ENCODE measurements around the gene TRAPPC12. TPM values are rescaled to one million over a fixed set of nuclear protein-coding genes. Genes with fewer than 3 reads are reported as not detected.

TRAPPC12 gene
- total RNA-seq, 1 donor from 2014 or later = 71.0 TPM

- no peak overlapping the region for H3K4me3 Mint-ChIP-seq (ENCODE audit: unreplicated experiment)
- peak overlapping the region; percentile 59 for H3K27ac Mint-ChIP-seq (ENCODE audit: unreplicated experiment)
- peaks cover 5% of the 10 kb centered on the region for H3K36me3 Mint-ChIP-seq (ENCODE audit: low read depth)
Measured at GRCh38 chr2:3461801-3462492, 82.5 kb downstream of the TRAPPC12 start.

GRCh38 chr2:3462493-3463104, 83.1 kb downstream of the TRAPPC12 start:
- Mint-ChIP-seq H3K36me3 (ENCODE audit: low read depth) (peaks cover 5% of the 10 kb centered on the region), H3K4me1 (ENCODE audit: low read depth) (peaks cover 24% of the 10 kb centered on the region), H3K27me3 (ENCODE audit: low read depth) (no peaks in the 10 kb centered on the region), H3K9me3 (ENCODE audit: low read depth) (no peaks in the 10 kb centered on the region), H3K4me3 (ENCODE audit: unreplicated experiment) (no peak overlapping the region), H3K27ac (ENCODE audit: unreplicated experiment) (no peak overlapping the region)
- peak; percentile 73 for TF ChIP-seq CTCF (IDR thresholded peaks at IDR 0.05)
- peak; percentile 75 for DNase-seq (ENCODE audit: low spot score)

More at GRCh38 chr2:3461801-3462492, 82.5 kb downstream of the TRAPPC12 start:
- DNase-seq (ENCODE audit: low spot score) = peak; percentile 79
- peak; percentile 91 for TF ChIP-seq CTCF (IDR thresholded peaks at IDR 0.05)
- peaks cover 24% of the 10 kb centered on the region for H3K4me1 Mint-ChIP-seq (ENCODE audit: low read depth)
- H3K27me3 Mint-ChIP-seq (ENCODE audit: low read depth) = no peaks in the 10 kb centered on the region
- H3K9me3 Mint-ChIP-seq (ENCODE audit: low read depth) = no peaks in the 10 kb centered on the region

- H3K27me3 Mint-ChIP-seq (ENCODE audit: low read depth) = no peaks in the 10 kb centered on the region
- H3K4me1 Mint-ChIP-seq (ENCODE audit: low read depth) = peaks cover 24% of the 10 kb centered on the region
- TF ChIP-seq CTCF (IDR thresholded peaks at IDR 0.05) = no peak
- H3K9me3 Mint-ChIP-seq (ENCODE audit: low read depth) = no peaks in the 10 kb centered on the region
- DNase-seq (ENCODE audit: low spot score) = peak; percentile 71
- no peak overlapping the region for H3K4me3 Mint-ChIP-seq (ENCODE audit: unreplicated experiment)
- H3K36me3 Mint-ChIP-seq (ENCODE audit: low read depth) = peaks cover 10% of the 10 kb centered on the region
- no peak overlapping the region for H3K27ac Mint-ChIP-seq (ENCODE audit: unreplicated experiment)
Measured at GRCh38 chr2:3463186-3463835, 83.8 kb downstream of the TRAPPC12 start.

- H3K4me1 Mint-ChIP-seq (ENCODE audit: low read depth) = peaks cover 24% of the 10 kb centered on the region
- no peak overlapping the region for H3K27ac Mint-ChIP-seq (ENCODE audit: unreplicated experiment)
- H3K27me3 Mint-ChIP-seq (ENCODE audit: low read depth) = no peaks in the 10 kb centered on the region
- TF ChIP-seq CTCF (IDR thresholded peaks at IDR 0.05) = no peak
- DNase-seq (ENCODE audit: low spot score) = peak; percentile 55
- no peak overlapping the region for H3K4me3 Mint-ChIP-seq (ENCODE audit: unreplicated experiment)
- H3K36me3 Mint-ChIP-seq (ENCODE audit: low read depth) = peaks cover 12% of the 10 kb centered on the region
- no peaks in the 10 kb centered on the region for H3K9me3 Mint-ChIP-seq (ENCODE audit: low read depth)
Measured at GRCh38 chr2:3463944-3464343, 84.5 kb downstream of the TRAPPC12 start.

GRCh38 chr2:3464401-3465005, 85.0 kb downstream of the TRAPPC12 start:
- peaks cover 12% of the 10 kb centered on the region for H3K36me3 Mint-ChIP-seq (ENCODE audit: low read depth)
- TF ChIP-seq CTCF (IDR thresholded peaks at IDR 0.05) = no peak
- H3K27me3 Mint-ChIP-seq (ENCODE audit: low read depth) = no peaks in the 10 kb centered on the region
- H3K9me3 Mint-ChIP-seq (ENCODE audit: low read depth) = no peaks in the 10 kb centered on the region
- peak; percentile 83 for DNase-seq (ENCODE audit: low spot score)
- H3K4me1 Mint-ChIP-seq (ENCODE audit: low read depth) = peaks cover 28% of the 10 kb centered on the region
- H3K27ac Mint-ChIP-seq (ENCODE audit: unreplicated experiment) = no peak overlapping the region
- no peak overlapping the region for H3K4me3 Mint-ChIP-seq (ENCODE audit: unreplicated experiment)
